Gastroesophageal sphincter (tissue), 4 donors: ENCODE measurements around the gene FZR1. TPM values are rescaled to one million over a fixed set of nuclear protein-coding genes. Genes with fewer than 3 reads are reported as not detected.
A peak's percentile ranks its signal among the peaks of the same experiment; 100 is the strongest.

Experiments
- ATAC-seq: fragments of 150-250 bp; one replicate; pipeline ENCODE4 v1.9.1; 2016; ENCODE audit warnings: mild to moderate bottlenecking, moderate library complexity
- H3K27ac ChIP-seq, 4 donors: fragments of 200-600 bp; sonication (generic) in 3 of 4; 1 replicate in 3 of 4; 2 replicates in 1 of 4; pipeline ENCODE4 v1.5.1; 2016 to 2019
- H3K27me3 ChIP-seq: fragments of 200-600 bp; sonication (generic); one replicate; pipeline ENCODE4 v1.5.1; 2019
- H3K36me3 ChIP-seq, 2 donors: fragments of 200-600 bp; sonication (generic); one replicate each; pipeline ENCODE4 v1.5.1; 2019; ENCODE audit warnings: control low read depth in 1 of 2
- H3K4me1 ChIP-seq, 3 donors: fragments of 200-600 bp; sonication (generic); 1 replicate in 2 of 3; 2 replicates in 1 of 3; pipeline ENCODE4 v1.5.1; 2016 to 2019; ENCODE audit warnings: control low read depth in 2 of 3
- H3K4me3 ChIP-seq, 2 donors: fragments of 200-600 bp; sonication (generic); one replicate each; pipeline ENCODE4 v1.5.1; 2019; ENCODE audit warnings: mild to moderate bottlenecking in 1 of 2, moderate library complexity in 1 of 2
- H3K9me3 ChIP-seq, 3 donors: fragments of 200-600 bp; sonication (generic); one replicate each; pipeline ENCODE4 v1.5.1; 2017 to 2019; ENCODE audit warnings: control low read depth in 2 of 3
- EP300 ChIP-seq: sonication (generic); formaldehyde crosslinking; IDR thresholded peaks from one replicate; pipeline ENCODE4 v1.6.1; 2017; ENCODE audit warnings: antibody characterized with exemption, mild to moderate bottlenecking
- POLR2A ChIP-seq, 2 donors: fragments of 450-650 bp; IDR thresholded peaks; one replicate each; pipeline ENCODE4 v1.6.1; 2017; ENCODE audit warnings: antibody characterized with exemption in 2 of 2, mild to moderate bottlenecking in 2 of 2, moderate library complexity in 1 of 2
- POLR2AphosphoS5 ChIP-seq: sonication (generic); formaldehyde crosslinking; IDR thresholded peaks from one replicate; pipeline ENCODE4 v1.6.1; 2017; ENCODE audit warnings: antibody characterized with exemption
- WGBS, 2 donors: methylation state at CpG; one replicate each; pipeline ENCODE4 v1.1.5; 2018; ENCODE audit warnings: low coverage in 1 of 2; 5-methylcytosine and 5-hydroxymethylcytosine counted together
- total RNA-seq, 4 donors: library from RNA; depleted of rRNA; stranded (reverse); fragments of >200 nt; gene quantifications; one replicate each; pipeline ENCODE4 v1.1.0, GENCODE V29; 2016
- TF ChIP-seq, protein P1 (sequence below), 4 experiments: fragments of 200-600 bp in 2 of 4; fragments of 450-650 bp in 2 of 4; sonication (generic) in 1 of 4; IDR thresholded peaks; one replicate each; pipeline ENCODE4 v1.5.1; 2017 to 2019; ENCODE audit warnings: antibody characterized with exemption in 4 of 4, mild to moderate bottlenecking in 2 of 4, moderate library complexity in 2 of 4

Gene FZR1
- total RNA-seq, 4 donors from 2014 or later: 17.6 to 32.9 (median 23.0) TPM

DNA sequence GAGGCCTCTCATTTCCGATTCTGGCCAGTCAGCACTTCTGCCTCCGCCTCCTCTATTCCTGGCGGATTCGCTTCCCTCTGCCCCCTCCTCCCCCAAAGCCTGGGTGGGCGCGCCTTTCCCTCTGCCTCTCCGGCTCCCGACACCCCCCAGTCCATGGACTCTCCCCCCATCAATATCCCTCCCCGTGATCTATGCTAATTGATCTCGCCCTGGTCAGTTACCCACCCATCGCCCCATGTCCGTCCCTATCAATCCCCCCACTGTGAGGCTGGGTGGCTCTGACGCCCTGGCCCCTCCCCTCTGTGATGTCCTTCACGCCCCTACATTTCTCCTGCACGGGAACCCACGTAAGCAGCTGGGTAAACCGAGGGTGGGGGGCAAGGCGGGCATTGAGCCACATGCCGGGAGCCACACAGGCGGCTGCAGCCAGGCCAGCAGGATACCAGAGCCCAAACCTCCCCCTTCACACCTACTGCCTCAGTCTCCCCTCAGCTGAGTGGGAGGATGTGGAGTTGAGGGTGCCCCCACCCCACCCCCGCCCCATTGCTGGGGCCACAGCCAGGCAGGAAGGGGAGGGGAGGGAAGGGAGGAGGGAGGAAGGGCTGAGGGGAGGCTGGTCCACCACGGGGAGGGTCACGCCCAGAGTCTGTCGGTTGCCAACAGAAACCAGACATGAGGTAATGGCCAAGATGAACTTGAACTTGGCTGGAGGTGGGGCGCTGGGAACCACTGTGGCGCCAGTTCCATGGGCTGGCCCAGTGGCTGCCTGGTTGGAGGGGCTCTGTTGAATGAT lies 46.8 kb upstream of the FZR1 start:
- Histone ChIP-seq H3K27ac (peak overlapping the region; percentile 12 to 92 (median 86)), H3K36me3 (peaks cover 0 to 85% of the 10 kb centered on the region in 2 donors), H3K27me3 (no peaks in the 10 kb centered on the region), H3K4me1 (peaks cover 4 to 96% (median 45%) of the 10 kb centered on the region in 3 donors), H3K4me3 (peak overlapping the region in 1 of 2 donors; percentile 22), H3K9me3 (no peaks in the 10 kb centered on the region)
- TF ChIP-seq EP300 (peak; percentile 26), POLR2A (IDR thresholded peaks at IDR 0.05) (no peak), POLR2AphosphoS5 (peak; percentile 71)
- peak; percentile 91 for ATAC-seq
- 14 to 47% methylated on average over 3 to 12 of the region's 26 CpGs for WGBS, 2 donors

DNA sequence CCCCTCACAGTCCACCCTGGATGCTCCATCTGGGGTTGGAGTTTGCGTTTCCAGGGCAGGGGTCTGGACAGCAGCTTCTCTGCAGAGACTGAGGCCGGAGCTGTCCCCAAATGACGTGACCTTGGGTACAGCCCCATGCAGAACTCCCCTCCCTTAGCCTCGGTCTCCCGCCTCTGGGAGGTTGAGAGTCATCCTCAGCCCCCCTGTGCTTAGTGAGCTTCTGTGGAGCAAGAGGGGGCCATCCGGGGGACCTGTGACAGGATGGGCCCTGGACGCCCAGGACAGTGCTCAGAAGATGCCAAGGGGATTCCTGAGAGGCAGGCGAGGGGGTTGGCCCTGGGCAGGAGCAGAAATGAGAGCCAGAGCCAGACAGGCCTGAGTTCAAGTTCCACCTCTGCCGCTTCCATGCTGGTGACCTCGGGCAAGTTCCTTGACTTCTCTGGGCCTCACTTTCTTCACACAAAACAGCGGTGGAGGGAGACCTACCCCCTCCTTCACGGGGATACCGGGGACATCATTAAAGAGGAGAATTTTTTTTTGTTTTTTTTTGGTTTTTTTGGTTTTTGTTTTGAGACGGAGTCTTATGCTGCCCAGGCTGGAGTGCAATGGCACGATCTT lies 46.0 kb upstream of the FZR1 start:
- peaks cover 0 to 80% of the 10 kb centered on the region in 2 donors for H3K36me3 ChIP-seq

DNA sequence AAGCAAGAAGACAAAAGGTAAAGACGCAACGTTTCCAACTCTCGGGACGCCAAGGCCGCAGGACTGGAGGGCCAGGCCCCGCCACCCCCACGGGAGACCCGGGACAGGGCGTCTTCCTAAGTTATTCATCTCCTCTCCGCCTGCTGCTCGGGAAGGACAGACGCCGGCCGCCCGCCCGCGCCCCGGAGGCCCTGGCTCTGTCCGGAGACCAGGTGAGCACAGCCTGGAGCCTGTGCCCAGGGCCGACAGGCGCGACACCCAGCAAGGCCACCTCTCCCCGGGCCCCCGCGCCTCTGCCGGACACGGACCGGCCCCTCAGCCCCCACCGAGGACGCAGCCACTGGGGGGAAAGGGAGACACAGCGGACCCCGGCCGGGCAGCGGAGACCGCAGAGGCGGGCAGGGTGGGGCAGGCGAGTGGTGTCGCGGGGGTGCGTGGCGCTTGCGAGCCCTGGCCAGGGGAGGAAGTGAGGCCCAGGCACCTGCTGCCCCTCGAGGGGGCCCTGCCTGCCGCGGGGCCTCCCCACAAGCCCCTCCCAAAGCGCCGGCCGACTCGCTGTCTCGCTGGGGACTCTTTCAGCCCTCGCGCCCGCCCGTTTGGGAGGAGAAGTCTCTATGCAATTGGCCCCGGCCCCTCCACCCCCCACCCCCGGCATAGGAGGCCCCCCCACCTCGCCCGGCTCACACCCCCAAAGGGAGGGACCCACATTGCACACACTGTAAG lies 43.0 kb upstream of the FZR1 start:
- Histone ChIP-seq H3K27me3 (no peaks in the 10 kb centered on the region), H3K9me3 (no peaks in the 10 kb centered on the region), H3K4me1 (peaks cover 4 to 98% (median 60%) of the 10 kb centered on the region in 3 donors), H3K4me3 (no peak overlapping the region), H3K27ac (peak overlapping the region; percentile 30 to 87 (median 85)), H3K36me3 (peaks cover 0 to 49% of the 10 kb centered on the region in 2 donors)
- WGBS, 2 donors: 0 to 67% methylated on average over 1 to 10 of the region's 58 CpGs
- TF ChIP-seq, protein P1, sequence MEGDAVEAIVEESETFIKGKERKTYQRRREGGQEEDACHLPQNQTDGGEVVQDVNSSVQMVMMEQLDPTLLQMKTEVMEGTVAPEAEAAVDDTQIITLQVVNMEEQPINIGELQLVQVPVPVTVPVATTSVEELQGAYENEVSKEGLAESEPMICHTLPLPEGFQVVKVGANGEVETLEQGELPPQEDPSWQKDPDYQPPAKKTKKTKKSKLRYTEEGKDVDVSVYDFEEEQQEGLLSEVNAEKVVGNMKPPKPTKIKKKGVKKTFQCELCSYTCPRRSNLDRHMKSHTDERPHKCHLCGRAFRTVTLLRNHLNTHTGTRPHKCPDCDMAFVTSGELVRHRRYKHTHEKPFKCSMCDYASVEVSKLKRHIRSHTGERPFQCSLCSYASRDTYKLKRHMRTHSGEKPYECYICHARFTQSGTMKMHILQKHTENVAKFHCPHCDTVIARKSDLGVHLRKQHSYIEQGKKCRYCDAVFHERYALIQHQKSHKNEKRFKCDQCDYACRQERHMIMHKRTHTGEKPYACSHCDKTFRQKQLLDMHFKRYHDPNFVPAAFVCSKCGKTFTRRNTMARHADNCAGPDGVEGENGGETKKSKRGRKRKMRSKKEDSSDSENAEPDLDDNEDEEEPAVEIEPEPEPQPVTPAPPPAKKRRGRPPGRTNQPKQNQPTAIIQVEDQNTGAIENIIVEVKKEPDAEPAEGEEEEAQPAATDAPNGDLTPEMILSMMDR (IDR thresholded peaks at IDR 0.05): no peak
- peak; percentile 16 for TF ChIP-seq POLR2AphosphoS5
- TF ChIP-seq POLR2A (IDR thresholded peaks at IDR 0.05): no peak
- no peak for ATAC-seq

More for the DNA sequence above, 46.0 kb upstream of the FZR1 start:
- Histone ChIP-seq H3K4me1 (peaks cover 4 to 96% (median 50%) of the 10 kb centered on the region in 3 donors), H3K27ac (peak overlapping the region; percentile 3 to 92 (median 86)), H3K9me3 (no peaks in the 10 kb centered on the region), H3K4me3 (no peak overlapping the region), H3K27me3 (no peaks in the 10 kb centered on the region)
- TF ChIP-seq, protein P1 (IDR thresholded peaks at IDR 0.05): no peak
- no peak for TF ChIP-seq POLR2AphosphoS5
- no peak for TF ChIP-seq POLR2A (IDR thresholded peaks at IDR 0.05)
- no peak for TF ChIP-seq EP300
- WGBS, 2 donors: 60 to 65% methylated on average over 1 to 5 of the region's 15 CpGs
- ATAC-seq: peak; percentile 9

DNA sequence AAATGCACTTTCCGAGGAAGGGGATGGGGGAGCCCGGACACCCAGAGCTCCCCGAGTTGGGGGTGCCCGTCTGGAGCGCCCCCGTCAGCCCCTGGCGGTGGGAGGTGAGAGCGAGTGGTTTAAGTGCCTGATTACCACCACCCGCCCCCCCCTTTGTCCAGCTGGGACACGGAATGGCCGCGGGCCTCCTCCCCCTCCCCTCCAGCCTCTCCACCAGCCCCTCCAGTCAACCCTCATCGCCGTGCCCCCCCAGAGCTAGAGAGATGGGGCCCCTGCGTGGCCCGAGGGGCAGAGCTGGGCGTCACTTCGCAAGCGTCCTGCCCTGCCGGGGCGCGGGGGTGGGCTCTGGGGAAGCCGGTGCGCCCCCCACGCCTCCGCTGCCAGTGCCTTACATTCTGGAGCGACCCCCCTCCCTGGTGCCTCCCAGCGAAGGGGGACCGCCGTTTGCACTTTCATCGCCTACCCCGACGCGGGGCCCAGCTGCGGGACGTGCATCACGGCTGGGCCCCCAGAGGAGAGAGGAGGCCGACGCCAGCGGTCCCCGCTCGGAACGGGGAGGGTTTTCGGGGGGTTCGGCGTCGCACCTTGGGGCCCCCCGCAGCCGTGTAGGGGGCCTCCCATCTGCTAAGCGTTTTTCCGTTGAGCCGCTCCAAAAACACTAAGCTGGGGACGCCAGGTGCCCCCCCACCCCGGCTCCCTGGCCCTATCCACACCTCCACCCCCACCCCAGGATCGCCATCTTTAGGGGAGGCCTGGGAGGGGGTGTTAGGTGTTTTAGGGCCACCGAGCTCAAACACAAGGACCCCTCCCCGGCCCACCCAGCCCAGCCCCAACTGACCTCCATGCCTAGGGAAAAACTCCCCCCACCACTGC lies 42.2 kb upstream of the FZR1 start:
- no peak for ATAC-seq
- H3K4me3 ChIP-seq: no peak overlapping the region
- peaks cover 4 to 98% (median 52%) of the 10 kb centered on the region in 3 donors for H3K4me1 ChIP-seq
- peaks cover 0 to 49% of the 10 kb centered on the region in 2 donors for H3K36me3 ChIP-seq
- H3K9me3 ChIP-seq: no peaks in the 10 kb centered on the region
- WGBS, 2 donors: no CpG with 5 or more reads among the region's 57 CpGs
- TF ChIP-seq, protein P1 (IDR thresholded peaks at IDR 0.05): no peak
- no peak for TF ChIP-seq POLR2AphosphoS5
- TF ChIP-seq EP300: no peak
- no peak for TF ChIP-seq POLR2A (IDR thresholded peaks at IDR 0.05)
- H3K27ac ChIP-seq: peak overlapping the region; percentile 30 to 87 (median 85)
- H3K27me3 ChIP-seq: no peaks in the 10 kb centered on the region
